GM10266 (cell line): Measurements from ENCODE around the gene GET3.

Source experiments
- DNase-seq: peaks from one replicate; pipeline ENCODE4 v3.0.0; 2012; ENCODE audit errors: extremely low spot score
- TF ChIP-seq, protein P1 (sequence below): IDR thresholded peaks from 2 replicates; pipeline ENCODE4 v1.5.1; 2012; ENCODE audit warnings: mild to moderate bottlenecking, low read depth; ENCODE audit not compliant: control insufficient read depth, insufficient read depth; ENCODE audit errors: missing control alignments

Gene GET3

GRCh38 chr19:12736995-12737834, at the start of gene GET3:
Gene GET3, plus strand, starts transcription at chr19:12737497. Its CDS starts 9 bp downstream, at chr19:12737506.
- TF ChIP-seq, protein P1, sequence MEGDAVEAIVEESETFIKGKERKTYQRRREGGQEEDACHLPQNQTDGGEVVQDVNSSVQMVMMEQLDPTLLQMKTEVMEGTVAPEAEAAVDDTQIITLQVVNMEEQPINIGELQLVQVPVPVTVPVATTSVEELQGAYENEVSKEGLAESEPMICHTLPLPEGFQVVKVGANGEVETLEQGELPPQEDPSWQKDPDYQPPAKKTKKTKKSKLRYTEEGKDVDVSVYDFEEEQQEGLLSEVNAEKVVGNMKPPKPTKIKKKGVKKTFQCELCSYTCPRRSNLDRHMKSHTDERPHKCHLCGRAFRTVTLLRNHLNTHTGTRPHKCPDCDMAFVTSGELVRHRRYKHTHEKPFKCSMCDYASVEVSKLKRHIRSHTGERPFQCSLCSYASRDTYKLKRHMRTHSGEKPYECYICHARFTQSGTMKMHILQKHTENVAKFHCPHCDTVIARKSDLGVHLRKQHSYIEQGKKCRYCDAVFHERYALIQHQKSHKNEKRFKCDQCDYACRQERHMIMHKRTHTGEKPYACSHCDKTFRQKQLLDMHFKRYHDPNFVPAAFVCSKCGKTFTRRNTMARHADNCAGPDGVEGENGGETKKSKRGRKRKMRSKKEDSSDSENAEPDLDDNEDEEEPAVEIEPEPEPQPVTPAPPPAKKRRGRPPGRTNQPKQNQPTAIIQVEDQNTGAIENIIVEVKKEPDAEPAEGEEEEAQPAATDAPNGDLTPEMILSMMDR = no peak

GRCh38 chr19:12689012-12689411, 48.3 kb upstream of the GET3 start:
- no peak for DNase-seq
- TF ChIP-seq, protein P1 = no peak

More at GRCh38 chr19:12736995-12737834, at the start of gene GET3:
- DNase-seq = peak; percentile 94

GRCh38 chr19:12689581-12690216, 47.6 kb upstream of the GET3 start:
- TF ChIP-seq, protein P1 = no peak

DNA sequence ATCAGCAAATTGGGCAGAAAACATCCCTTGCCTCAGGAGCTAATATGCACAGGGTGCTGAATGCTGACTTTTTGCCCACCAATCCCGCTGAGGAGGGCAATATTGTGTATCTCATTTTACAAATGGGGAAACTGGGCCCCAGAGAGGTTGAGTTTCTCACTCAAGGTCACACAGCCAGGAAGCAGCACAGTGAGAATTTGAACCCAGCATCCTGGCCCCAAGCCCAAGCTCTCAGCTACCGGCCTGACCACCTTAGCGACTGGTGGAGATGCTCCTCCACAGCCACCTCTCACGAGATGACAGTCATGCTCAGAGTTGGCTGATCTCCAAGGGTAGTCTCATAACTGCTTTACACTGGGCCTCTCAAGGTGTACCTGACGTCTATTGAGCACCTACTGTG, 44.3 kb upstream of the GET3 start:
- TF ChIP-seq, protein P1 = no peak
- no peak for DNase-seq

More at GRCh38 chr19:12689581-12690216, 47.6 kb upstream of the GET3 start:
- DNase-seq = no peak

GRCh38 chr19:12694641-12695040, 42.7 kb upstream of the GET3 start:
- no peak for DNase-seq
- TF ChIP-seq, protein P1 = no peak

- DNase-seq = no peak
- TF ChIP-seq, protein P1 = no peak
Measured at GRCh38 chr19:12695096-12695495, 42.2 kb upstream of the GET3 start.

DNA sequence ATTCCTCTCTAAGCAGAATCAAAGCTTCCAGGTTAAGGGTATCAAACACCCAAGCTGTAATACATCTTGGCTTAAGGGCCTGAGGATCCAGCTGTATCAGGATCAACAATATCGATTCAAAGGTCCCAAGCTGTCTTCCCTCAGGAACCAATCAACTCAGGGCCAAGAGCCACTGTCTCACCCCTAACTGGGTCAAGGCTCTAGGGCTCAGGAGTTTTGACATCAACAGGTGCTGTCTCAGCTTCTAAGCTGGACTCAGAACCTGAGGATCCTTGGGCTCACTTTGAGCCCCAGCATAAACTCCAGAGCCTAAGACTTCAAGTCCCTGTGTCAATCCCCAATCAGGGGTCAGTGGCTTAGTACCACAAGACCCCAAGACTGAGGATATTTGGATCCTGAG, 41.8 kb upstream of the GET3 start:
- DNase-seq = no peak
- TF ChIP-seq, protein P1 = no peak
